Neuronal stem cell (in vitro differentiated cells): ENCODE results near the gene SIK2.

ENCODE experiments used
- DNase-seq: peaks from one replicate; pipeline ENCODE4 v3.0.0-alpha.2; 2013; ENCODE audit warnings: low spot score
- H2AFZ ChIP-seq: one replicate; pipeline ENCODE4 v1.6.1; 2013; ENCODE audit warnings: mild to moderate bottlenecking, low read length, inconsistent platforms
- H2AK5ac ChIP-seq: 2 replicates; pipeline ENCODE4 v1.6.1; 2013; ENCODE audit warnings: low read depth, mild to moderate bottlenecking, inconsistent platforms, low read length, moderate library complexity, mixed read lengths
- H2BK120ac ChIP-seq: 2 replicates; pipeline ENCODE4 v1.6.1; 2013; ENCODE audit warnings: low read depth, mild to moderate bottlenecking, inconsistent platforms, low read length, moderate library complexity, mixed read lengths
- H2BK12ac ChIP-seq: one replicate; pipeline ENCODE4 v1.6.1; 2013; ENCODE audit warnings: low read length, inconsistent platforms
- H2BK15ac ChIP-seq: 2 replicates; pipeline ENCODE4 v1.6.1; 2013; ENCODE audit warnings: mild to moderate bottlenecking, low read length, inconsistent platforms, mixed read lengths
- H2BK5ac ChIP-seq: one replicate; pipeline ENCODE4 v1.6.1; 2013; ENCODE audit warnings: inconsistent platforms, mild to moderate bottlenecking, low read length, moderate library complexity
- H3K14ac ChIP-seq: one replicate; pipeline ENCODE4 v1.6.1; 2013; ENCODE audit warnings: low read length, inconsistent platforms
- H3K18ac ChIP-seq: 2 replicates; pipeline ENCODE4 v1.6.1; 2013; ENCODE audit warnings: low read length, inconsistent platforms
- H3K23ac ChIP-seq: 2 replicates; pipeline ENCODE4 v1.6.1; 2013; ENCODE audit warnings: low read depth, mild to moderate bottlenecking, mixed read lengths, low read length, inconsistent platforms; ENCODE audit not compliant: poor library complexity
- H3K27ac ChIP-seq: replicated peaks from 3 replicates; pipeline ENCODE4 v1.5.1; 2013; ENCODE audit warnings: low read length, inconsistent platforms
- H3K27me3 ChIP-seq, 3 experiments: 2 replicates each; pipeline ENCODE4 v1.6.1; 2013; ENCODE audit warnings: low read length in 3 of 3, mild to moderate bottlenecking in 2 of 3, inconsistent platforms in 1 of 3, low read depth in 1 of 3, mixed read lengths in 1 of 3, moderate library complexity in 1 of 3; ENCODE audit not compliant: control insufficient read depth in 3 of 3, insufficient read depth in 3 of 3
- H3K36me3 ChIP-seq, 2 donors: replicated peaks in 1 of 2; 2 replicates each; pipeline ENCODE4 v1.6.1; 2013; ENCODE audit warnings: low read length in 2 of 2; ENCODE audit not compliant: control insufficient read depth in 2 of 2, insufficient read depth in 2 of 2
- H3K4ac ChIP-seq: 2 replicates; pipeline ENCODE4 v1.6.1; 2013; ENCODE audit warnings: inconsistent platforms, mild to moderate bottlenecking, low read length, moderate library complexity
- H3K4me1 ChIP-seq, 2 donors: 1 replicate in 1 of 2; 2 replicates in 1 of 2; pipeline ENCODE4 v1.6.1; 2013; ENCODE audit warnings: low read length in 2 of 2, low read depth in 1 of 2; ENCODE audit not compliant: control insufficient read depth in 2 of 2, insufficient read depth in 1 of 2
- H3K4me2 ChIP-seq: one replicate; pipeline ENCODE4 v1.6.1; 2013; ENCODE audit warnings: mild to moderate bottlenecking, low read length, inconsistent platforms; ENCODE audit not compliant: insufficient read depth, poor library complexity, severe bottlenecking
- H3K4me3 ChIP-seq, 2 donors: 2 replicates each; pipeline ENCODE4 v1.5.1; 2013; ENCODE audit warnings: low read length in 2 of 2, mild to moderate bottlenecking in 2 of 2, inconsistent platforms in 1 of 2, moderate library complexity in 1 of 2
- H3K79me1 ChIP-seq: one replicate; pipeline ENCODE4 v1.6.1; 2013; ENCODE audit warnings: low read depth, mild to moderate bottlenecking, inconsistent platforms, low read length, moderate library complexity
- H3K9ac ChIP-seq: one replicate; pipeline ENCODE4 v1.6.1; 2013; ENCODE audit warnings: mild to moderate bottlenecking, low read depth, low read length, inconsistent platforms; ENCODE audit not compliant: poor library complexity
- H3K9me3 ChIP-seq, 2 donors: replicated peaks in 1 of 2; 2 replicates each; pipeline versions ENCODE3 to v1.6.1; 2013; ENCODE audit warnings: low read length in 2 of 2, mild to moderate bottlenecking in 2 of 2, inconsistent platforms in 1 of 2, low read depth in 1 of 2, mixed read lengths in 1 of 2, moderate library complexity in 1 of 2; ENCODE audit not compliant: control insufficient read depth in 2 of 2, insufficient read depth in 1 of 2
- H4K8ac ChIP-seq: one replicate; pipeline ENCODE4 v1.6.1; 2013; ENCODE audit warnings: low read depth, mild to moderate bottlenecking, inconsistent platforms, low read length, moderate library complexity
- H4K91ac ChIP-seq: one replicate; pipeline ENCODE4 v1.6.1; 2013; ENCODE audit warnings: low read length, low read depth, mild to moderate bottlenecking, inconsistent platforms; ENCODE audit not compliant: poor library complexity
- WGBS, 2 donors: extraction: QIAGEN DNeasy Blood & Tissue Kit; methylation state at CpG; one replicate each; pipeline ENCODE4 v1.1.7; 2013; ENCODE audit warnings: missing lambda C conversion rate in 2 of 2, mixed read lengths in 1 of 2; ENCODE audit not compliant: insufficient read length in 2 of 2, insufficient replicate concordance in 1 of 2; ENCODE audit errors: extremely low coverage in 2 of 2; 5-methylcytosine and 5-hydroxymethylcytosine counted together

SIK2 gene

GRCh38 chr11:111733016-111733415 is 130.8 kb downstream of the SIK2 start:
- H3K18ac ChIP-seq: peak overlapping the region; percentile 44
- H3K4me1 ChIP-seq: peaks cover 15 to 73% of the 10 kb centered on the region in 2 donors
- WGBS, 2 donors: no CpG with 5 or more reads among the region's 7 CpGs
- H3K9ac ChIP-seq: no peak overlapping the region
- H3K4ac ChIP-seq: no peak overlapping the region
- no peaks in the 10 kb centered on the region for H3K27me3 ChIP-seq
- H3K23ac ChIP-seq: no peak overlapping the region
- H2BK120ac ChIP-seq: no peak overlapping the region
- no peak overlapping the region for H4K8ac ChIP-seq
- no peak overlapping the region for H3K27ac ChIP-seq
- H3K79me1 ChIP-seq: peaks cover 1% of the 10 kb centered on the region
- no peak for DNase-seq
- no peak overlapping the region for H2BK12ac ChIP-seq
- no peak overlapping the region for H4K91ac ChIP-seq
- H3K4me2 ChIP-seq: no peak overlapping the region
- H3K9me3 ChIP-seq: no peaks in the 10 kb centered on the region
- H3K4me3 ChIP-seq: no peak overlapping the region
- peaks cover 0 to under 1% of the 10 kb centered on the region in 2 donors for H3K36me3 ChIP-seq
- H2AFZ ChIP-seq: no peak overlapping the region
- H3K14ac ChIP-seq: no peak overlapping the region
- no peak overlapping the region for H2BK5ac ChIP-seq
- H2BK15ac ChIP-seq: no peak overlapping the region
- H2AK5ac ChIP-seq: no peak overlapping the region

DNA sequence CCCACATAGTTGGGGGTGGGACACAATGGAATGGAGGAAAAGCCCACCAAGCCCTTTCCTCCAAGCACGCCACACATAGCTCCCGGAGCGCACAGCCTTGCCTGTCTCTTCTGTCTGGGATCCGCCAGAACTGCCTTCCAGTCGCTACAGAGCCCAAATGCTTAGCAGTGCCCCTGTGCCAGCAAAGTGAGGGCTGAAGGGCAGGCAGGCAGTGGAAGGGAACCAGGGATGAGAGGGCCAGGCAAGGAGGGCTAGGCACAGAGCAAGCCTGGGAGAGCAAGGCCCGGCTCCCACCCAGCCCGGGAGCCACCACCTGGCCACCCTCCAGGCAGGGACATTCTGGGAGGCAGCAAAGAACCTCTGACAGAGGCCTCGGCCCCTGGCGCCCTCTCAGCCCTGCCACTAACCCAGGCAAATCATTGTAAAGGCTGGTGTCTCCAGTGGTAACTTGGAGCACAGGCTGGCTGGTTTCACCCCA is 131.4 kb downstream of the SIK2 start:
- H4K91ac ChIP-seq: no peak overlapping the region
- DNase-seq: no peak
- H3K23ac ChIP-seq: peak overlapping the region; percentile 56
- H3K18ac ChIP-seq: peak overlapping the region; percentile 13
- no peak overlapping the region for H2AFZ ChIP-seq
- H3K27me3 ChIP-seq: no peaks in the 10 kb centered on the region
- H2BK12ac ChIP-seq: no peak overlapping the region
- no peaks in the 10 kb centered on the region for H3K36me3 ChIP-seq
- H3K27ac ChIP-seq: no peak overlapping the region
- no peak overlapping the region for H3K4me3 ChIP-seq
- H3K9ac ChIP-seq: no peak overlapping the region
- H2BK5ac ChIP-seq: no peak overlapping the region
- no peak overlapping the region for H3K4me2 ChIP-seq
- H2BK120ac ChIP-seq: no peak overlapping the region
- peak overlapping the region; percentile 11 for H3K14ac ChIP-seq
- H2BK15ac ChIP-seq: no peak overlapping the region
- H3K4me1 ChIP-seq: peaks cover 20 to 79% of the 10 kb centered on the region in 2 donors
- no peak overlapping the region for H4K8ac ChIP-seq
- H3K79me1 ChIP-seq: peaks cover 1% of the 10 kb centered on the region
- no peak overlapping the region for H2AK5ac ChIP-seq
- no peak overlapping the region for H3K4ac ChIP-seq
- H3K9me3 ChIP-seq: no peaks in the 10 kb centered on the region
- WGBS, 2 donors: no CpG with 5 or more reads among the region's 9 CpGs

GRCh38 chr11:111734101-111734953 is 132.1 kb downstream of the SIK2 start:
- no peak overlapping the region for H3K18ac ChIP-seq
- peaks cover 20 to 79% of the 10 kb centered on the region in 2 donors for H3K4me1 ChIP-seq
- H3K9me3 ChIP-seq: no peaks in the 10 kb centered on the region
- H3K27ac ChIP-seq: no peak overlapping the region
- H3K4me2 ChIP-seq: no peak overlapping the region
- no peak overlapping the region for H2BK120ac ChIP-seq
- H2BK5ac ChIP-seq: peak overlapping the region; percentile 27
- H3K79me1 ChIP-seq: peaks cover 1% of the 10 kb centered on the region
- no peak overlapping the region for H2BK12ac ChIP-seq
- H3K9ac ChIP-seq: peak overlapping the region; percentile 21
- peak overlapping the region; percentile 56 for H3K23ac ChIP-seq
- H4K91ac ChIP-seq: no peak overlapping the region
- H3K4me3 ChIP-seq: no peak overlapping the region
- no peak for DNase-seq
- H3K4ac ChIP-seq: no peak overlapping the region
- WGBS, 2 donors: no CpG with 5 or more reads among the region's 8 CpGs
- H4K8ac ChIP-seq: no peak overlapping the region
- H3K36me3 ChIP-seq: no peaks in the 10 kb centered on the region
- no peaks in the 10 kb centered on the region for H3K27me3 ChIP-seq
- no peak overlapping the region for H2AK5ac ChIP-seq
- H2BK15ac ChIP-seq: no peak overlapping the region
- no peak overlapping the region for H2AFZ ChIP-seq
- H3K14ac ChIP-seq: no peak overlapping the region

- Histone ChIP-seq H3K9me3 (no peaks in the 10 kb centered on the region), H4K91ac (no peak overlapping the region), H2BK5ac (peak overlapping the region; percentile 27), H3K79me1 (peaks cover 1% of the 10 kb centered on the region), H2BK120ac (no peak overlapping the region), H2BK12ac (no peak overlapping the region), H3K4me1 (peaks cover 20 to 75% of the 10 kb centered on the region in 2 donors), H3K18ac (no peak overlapping the region), H4K8ac (no peak overlapping the region), H2AK5ac (no peak overlapping the region), H3K36me3 (peaks cover 0 to under 1% of the 10 kb centered on the region in 2 donors), H3K23ac (no peak overlapping the region), H2AFZ (peak overlapping the region; percentile 40), H2BK15ac (no peak overlapping the region), H3K4me2 (no peak overlapping the region), H3K27ac (no peak overlapping the region), H3K27me3 (no peaks in the 10 kb centered on the region), H3K4me3 (no peak overlapping the region), H3K14ac (no peak overlapping the region), H3K9ac (peak overlapping the region; percentile 21), H3K4ac (no peak overlapping the region)
- no CpG with 5 or more reads among the region's 6 CpGs for WGBS, 2 donors
- no peak for DNase-seq
Observed at GRCh38 chr11:111734954-111735261, 132.7 kb downstream of the SIK2 start.
